GM18517 (cell line): ENCODE data around the gene PEX5.

Experiments used
- ATAC-seq: cut with Tn5 transposase; IDR thresholded peaks from one replicate; pipeline ENCODE4 v1.9.1; 2021; ENCODE audit warnings: mild to moderate bottlenecking, moderate library complexity; ENCODE audit not compliant: unreplicated experiment

PEX5 gene

DNA sequence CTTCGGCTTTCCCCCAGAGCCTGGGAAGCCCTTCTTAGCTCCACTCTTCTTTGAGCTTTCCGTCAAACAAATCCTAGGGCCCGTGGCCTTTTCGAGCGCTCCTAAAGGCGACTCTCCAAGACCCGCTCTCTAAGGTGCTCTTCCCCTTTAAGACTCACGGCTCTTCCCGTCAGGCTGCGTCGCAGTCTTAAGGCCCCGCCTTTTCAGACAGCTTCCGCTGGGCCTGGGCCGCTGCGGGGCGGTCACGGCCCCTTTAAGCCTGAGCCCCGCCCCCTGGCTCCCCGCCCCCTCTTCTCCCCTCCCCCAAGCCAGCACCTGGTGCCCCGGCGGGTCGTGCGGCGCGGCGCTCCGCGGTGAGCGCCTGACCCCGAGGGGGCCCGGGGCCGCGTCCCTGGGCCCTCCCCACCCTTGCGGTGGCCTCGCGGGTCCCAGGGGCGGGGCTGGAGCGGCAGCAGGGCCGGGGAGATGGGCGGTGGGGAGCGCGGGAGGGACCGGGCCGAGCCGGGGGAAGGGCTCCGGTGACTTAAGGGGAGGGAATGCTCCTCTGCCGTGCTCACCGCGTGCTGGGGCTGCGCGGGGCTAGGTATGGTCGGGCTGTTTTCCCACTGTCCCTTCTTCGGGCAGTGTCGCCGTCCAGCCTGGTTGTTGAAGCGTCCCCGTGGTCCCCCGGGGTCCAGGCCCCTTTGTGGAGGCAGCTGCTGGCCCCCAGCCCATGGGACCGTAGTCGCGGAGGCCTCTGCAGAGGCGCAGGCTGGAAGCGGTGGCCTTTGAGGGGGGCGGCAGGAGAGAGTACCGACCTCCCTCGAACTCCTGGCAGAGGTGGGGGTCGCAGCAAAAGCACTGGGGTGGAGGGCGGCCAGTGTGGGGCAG lies at the start of gene PEX5:
Gene PEX5, plus strand, starts transcription at position 289 of the 870 bp plus-strand sequence. CDS start 692 bp downstream, outside the sequence.
- ATAC-seq: peak; percentile 89

DNA sequence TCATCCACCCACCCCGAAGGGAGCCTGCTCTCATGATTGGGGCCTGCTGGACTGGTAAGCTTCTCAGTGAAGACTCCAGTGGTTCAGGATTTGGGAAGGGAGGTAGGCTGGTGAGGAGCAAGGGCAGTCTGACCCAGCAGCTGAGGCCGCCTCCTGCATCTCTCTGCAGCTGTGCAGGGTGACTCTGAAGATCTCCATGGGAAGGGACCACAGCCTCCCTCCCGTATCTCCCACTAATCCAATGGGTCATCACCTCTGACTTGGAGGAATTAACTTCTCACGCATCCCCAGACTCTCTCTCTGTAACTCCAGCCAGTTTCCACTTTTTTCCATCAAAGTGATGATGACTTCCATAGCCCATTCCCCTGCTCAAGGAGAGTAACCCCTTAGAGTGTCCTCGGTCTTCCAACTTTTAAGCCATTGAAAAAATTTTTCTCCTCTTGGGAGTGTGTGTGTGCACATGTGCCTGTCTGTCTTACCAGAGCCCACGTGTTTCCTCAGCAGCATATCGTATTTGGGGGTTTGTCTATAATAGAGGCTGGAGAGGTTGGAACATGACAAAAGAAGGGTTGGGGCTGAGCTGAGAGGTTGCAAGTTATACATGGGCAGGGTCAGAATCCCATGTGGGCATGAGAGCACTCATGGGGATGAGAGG lies 48.0 kb upstream of the PEX5 start:
- ATAC-seq: no peak

DNA sequence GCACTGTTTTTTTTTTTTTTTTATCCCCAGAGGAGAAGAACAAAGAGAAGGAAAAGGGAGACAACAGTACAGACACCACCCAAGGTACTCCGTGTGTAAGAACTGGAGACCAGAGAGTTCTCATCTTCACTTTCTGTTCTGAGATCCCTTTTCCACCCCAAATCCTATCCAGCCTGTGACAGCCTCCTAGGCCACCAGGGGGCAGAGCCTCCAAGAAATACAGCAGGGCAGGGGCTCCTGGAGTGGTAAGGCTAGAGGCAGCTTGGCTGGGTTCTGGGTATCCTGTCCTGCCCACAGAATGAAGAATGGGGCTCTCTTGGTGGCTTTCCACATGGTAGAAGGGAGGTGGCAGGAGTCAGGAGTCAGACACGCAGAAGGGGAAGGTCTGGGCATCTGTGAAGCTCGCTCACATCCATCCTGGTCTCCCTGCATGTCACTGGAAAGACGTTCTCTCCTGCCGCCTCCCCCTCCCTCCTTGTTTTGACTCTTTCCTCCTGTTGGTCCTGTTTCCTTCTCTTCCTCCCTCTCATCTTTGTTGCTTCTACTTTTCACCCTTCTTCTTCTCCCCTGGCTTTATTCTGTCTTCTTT lies 47.3 kb upstream of the PEX5 start:
- no peak for ATAC-seq

- no peak for ATAC-seq
Observed at GRCh38 chr12:7142809-7143465, 46.5 kb upstream of the PEX5 start.

DNA sequence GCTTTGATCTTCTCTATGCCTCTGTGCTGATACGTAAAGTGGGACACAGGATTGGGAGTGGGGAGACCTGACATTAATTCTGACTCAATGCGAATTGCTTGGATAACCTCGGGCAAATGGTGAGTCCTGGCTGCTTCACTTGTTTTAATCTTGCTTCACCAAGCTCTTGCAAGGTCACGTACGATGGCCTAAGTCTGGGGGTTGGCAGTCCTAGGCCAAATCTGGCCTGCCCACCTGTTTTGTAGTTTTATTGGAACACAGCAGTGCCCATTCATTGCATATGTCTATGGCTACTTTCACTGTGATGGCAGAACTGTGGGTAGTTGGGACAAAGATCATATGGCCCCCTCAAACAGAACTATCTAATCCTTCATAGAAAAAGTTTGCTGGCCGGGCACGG lies 45.9 kb upstream of the PEX5 start:
- no peak for ATAC-seq

- no peak for ATAC-seq
Observed at GRCh38 chr12:7144414-7145120, 44.9 kb upstream of the PEX5 start.

DNA sequence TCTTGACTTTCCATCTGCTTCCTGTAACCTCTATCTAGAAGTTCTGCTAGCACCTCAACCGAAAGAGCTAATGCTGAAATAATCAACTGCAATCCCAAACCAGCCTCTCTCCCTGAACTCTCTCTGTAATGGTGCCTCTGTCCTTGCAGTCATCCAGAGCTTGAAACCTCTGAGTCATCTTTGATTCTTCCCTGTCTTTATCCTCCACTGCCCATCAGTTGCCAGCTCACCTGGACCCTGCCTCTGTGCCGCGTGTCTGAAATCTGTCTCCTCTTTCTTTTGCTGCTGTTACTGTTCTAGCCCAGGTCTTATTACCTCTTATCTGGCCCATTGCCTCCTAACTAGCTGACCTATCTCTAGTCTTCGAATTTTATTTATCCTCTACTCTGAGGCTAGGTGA lies 43.8 kb upstream of the PEX5 start:
- no peak for ATAC-seq

GRCh38 chr12:7146228-7146627 lies 43.3 kb upstream of the PEX5 start:
- ATAC-seq: no peak

DNA sequence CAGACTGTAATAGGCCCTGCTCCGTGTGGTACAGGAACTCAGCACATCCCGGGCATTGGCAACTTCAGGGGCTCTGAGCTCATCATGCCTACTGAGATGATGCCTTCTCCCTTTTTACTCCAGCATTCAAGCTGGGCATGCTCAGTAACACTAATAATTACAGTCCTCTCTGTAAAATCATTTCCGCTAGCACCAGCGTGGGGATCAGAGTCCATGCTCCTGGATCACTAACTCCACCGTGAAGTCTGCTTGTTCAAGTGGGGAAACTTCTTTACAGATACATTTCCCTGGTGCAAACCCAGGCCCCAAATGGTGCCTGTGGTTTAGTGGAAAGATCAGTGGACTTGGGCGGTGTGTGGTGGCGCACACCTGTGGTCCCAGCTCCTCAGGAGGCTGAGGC lies 42.6 kb upstream of the PEX5 start:
- no peak for ATAC-seq

GRCh38 chr12:7150356-7150755 lies 39.1 kb upstream of the PEX5 start:
- ATAC-seq: no peak

DNA sequence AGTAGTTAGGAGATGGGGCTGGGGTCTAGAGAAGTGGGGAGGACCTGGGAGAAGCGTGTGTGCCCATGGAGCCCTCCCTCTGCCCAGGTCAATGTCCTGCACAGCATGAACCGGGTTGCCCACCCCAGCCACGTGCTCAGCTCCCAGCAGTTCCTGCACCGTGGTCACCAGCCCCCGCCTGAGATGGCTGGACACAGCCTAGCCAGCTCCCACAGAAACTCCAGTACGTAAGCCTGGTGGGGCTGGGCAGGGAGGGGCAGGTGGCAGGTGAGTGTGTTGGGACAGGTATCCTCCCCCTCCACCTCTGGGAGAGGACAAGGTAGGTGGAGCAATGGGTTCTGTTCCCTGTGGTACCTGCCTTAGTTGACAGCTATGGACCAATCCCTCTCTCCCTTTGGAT lies 38.6 kb upstream of the PEX5 start:
- no peak for ATAC-seq

DNA sequence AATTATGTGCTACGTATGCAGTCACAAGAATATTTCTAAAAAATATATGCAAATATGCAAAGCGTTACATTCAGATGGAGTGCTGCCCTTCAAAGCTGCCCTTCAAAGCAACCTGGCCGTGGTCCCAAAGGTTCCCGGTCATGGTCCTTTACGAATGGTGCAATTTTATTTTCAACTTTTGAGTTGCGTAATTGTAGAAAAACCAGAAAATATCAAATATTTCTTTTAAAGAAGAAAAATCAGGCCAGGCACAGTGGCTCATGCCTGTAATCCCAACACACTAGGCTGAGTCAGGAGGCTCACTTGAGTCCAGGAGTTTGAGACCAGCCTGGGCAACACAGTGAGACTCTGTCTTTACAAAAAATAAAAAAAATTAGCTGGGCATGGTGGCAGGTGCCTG lies 38.0 kb upstream of the PEX5 start:
- ATAC-seq: no peak

GRCh38 chr12:7152818-7153217 lies 36.7 kb upstream of the PEX5 start:
- no peak for ATAC-seq

DNA sequence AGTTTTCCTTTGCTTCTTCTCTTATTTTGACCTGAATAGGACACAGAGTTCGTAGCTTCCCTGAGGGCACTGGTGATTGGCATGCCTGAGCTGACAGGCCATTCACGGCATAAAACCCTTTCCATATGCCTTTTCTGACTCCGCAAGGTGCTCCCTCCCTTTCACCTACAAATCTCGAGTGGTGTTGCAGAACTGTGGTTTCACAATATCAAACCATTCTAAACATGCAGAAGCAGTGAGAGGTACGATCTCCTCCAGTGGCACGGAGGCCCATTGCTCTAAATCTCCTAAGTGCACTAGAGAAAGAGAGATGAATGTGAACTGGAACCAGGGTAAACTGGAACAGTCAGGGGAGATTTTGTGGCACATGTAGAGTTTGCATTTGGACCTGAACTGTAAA lies 35.4 kb upstream of the PEX5 start:
- ATAC-seq: no peak

DNA sequence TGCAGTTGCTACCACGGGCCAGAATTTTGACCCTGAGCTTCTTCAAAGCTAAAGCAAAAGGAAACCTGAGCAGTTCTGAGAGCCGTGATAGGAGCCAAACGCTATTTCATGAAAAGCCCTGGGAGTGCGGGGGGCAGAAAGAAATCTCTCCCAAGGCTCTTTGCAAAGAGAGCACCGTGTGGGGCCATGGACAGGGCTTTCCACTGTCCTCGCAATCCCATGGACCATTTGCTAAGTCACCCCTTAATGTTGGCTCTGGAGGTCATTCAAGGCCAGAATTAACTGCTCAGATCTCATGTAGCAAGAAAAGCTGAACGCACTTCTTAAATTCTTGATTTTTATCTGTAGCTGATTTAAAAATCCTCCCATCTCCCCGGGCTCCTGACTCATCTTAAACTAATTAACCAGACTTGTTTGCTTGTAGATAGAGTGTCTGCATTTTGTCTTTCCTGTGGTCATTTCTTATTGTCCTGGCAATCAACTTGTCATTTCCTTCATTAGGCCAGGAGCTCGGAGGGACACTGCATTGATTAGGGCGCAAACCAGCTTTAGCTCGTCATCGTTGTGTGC lies 34.5 kb upstream of the PEX5 start:
- ATAC-seq: no peak

DNA sequence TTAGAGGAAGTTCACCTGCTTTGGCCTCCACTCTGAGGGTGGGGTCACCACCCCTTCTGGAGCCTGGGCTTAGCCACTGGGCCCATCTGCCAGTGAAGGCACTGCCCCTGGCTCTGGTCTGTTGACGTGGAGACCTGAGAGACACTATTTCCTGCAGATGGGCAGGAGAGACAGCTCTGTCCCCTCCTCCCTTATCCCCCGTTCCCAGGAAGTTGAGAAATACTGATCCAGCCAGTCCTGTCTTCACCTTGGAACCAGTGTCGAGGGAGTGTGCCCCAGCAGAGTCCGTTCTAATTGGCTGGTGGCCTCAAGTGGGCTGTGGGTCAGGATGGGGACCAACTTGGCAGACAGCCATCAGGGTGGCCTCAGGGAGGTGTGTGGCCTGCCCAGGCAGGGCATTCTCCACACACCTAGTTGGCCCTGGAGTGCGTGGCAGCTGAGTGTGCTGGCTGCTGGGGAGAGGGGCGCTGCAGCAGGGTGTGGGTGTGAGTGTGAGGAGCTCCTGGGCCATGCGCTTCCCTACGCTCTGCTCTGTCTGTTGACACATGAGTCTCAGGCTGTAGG lies 33.9 kb upstream of the PEX5 start:
- ATAC-seq: no peak

- no peak for ATAC-seq
Observed at GRCh38 chr12:7156259-7157197, 33.0 kb upstream of the PEX5 start.

DNA sequence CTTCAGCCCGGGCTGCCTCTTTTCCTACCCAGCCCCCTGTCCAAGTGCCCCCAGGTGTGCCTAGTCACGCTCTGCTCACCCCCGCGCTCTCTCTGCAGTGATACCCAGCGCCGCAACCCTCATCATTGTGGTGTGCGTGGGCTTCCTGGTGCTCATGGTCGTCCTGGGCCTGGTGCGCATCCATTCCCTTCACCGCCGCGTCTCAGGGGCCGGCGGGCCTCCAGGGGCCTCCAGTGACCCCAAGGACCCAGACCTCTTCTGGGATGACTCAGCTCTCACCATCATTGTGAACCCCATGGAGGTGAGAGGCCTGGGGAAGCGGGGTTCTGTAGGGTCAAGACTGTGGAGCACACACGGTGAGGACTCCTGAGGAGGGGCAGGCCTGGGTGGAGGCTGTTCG lies 32.1 kb upstream of the PEX5 start:
- no peak for ATAC-seq
